GM19240 (cell line): ENCODE data around the gene MUC4.
"Not testable (repeated sequence)": the region's sequence is repeated elsewhere in the genome, so short reads cannot be mapped to it uniquely, and the experiment has no call there.

Source experiments
- DNase-seq: peaks from one replicate; pipeline ENCODE4 v3.0.0; 2011; ENCODE audit warnings: low spot score; ENCODE audit not compliant: insufficient read length

MUC4 gene

GRCh38 chr3:195717416-195717815, 94.3 kb downstream of the MUC4 start:
- no peak for DNase-seq

- DNase-seq: no peak
Measured at GRCh38 chr3:195715583-195716266, 96.0 kb downstream of the MUC4 start.

DNA sequence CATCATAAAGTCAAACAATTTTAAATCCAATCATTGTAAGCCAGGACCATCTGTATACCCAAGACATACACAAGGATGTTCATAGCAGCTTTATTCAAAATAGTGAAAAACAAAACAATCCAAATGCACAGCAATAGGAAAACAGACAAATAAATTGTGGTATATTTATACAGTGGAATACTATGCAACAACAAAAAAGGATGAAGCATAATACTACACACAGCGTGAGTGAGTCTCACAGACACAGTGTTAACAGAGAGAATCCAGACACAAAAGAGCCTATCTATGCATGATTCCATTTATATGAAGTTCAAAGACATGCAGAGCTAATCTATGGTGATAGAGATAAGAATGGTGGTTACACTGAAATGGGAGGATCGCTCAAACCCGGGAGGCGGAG, 96.6 kb downstream of the MUC4 start:
- DNase-seq: no peak

DNA sequence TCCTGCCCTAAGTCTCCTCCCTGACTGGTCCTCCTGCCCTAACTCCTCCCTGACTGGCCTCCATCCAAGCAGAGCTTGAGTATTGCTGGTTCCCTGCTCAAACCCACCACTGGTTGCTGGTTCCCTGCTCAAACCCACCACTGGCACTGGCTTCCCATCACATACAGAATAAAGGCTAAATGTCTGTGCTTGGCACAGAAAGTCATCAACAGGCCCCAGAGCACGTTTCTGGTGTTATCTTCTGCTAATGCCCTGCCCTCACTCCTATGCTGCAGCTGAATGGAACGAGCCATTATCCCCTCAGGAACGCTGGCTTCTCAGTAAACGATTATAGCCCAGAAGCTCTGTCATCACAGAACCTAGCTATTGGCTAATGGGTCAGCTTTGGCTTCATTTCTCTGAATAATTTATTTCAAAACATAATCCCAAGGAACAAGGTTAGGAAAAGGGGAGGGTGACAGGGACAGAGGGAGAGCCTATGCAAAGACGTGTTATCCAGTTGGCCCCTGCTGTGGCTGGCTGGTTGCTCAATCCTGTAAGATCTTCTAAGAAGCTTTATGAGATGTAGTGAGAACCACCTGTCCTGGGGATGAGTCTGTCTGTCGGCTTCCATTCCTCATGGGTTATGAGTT, 97.2 kb downstream of the MUC4 start:
- DNase-seq: no peak

DNA sequence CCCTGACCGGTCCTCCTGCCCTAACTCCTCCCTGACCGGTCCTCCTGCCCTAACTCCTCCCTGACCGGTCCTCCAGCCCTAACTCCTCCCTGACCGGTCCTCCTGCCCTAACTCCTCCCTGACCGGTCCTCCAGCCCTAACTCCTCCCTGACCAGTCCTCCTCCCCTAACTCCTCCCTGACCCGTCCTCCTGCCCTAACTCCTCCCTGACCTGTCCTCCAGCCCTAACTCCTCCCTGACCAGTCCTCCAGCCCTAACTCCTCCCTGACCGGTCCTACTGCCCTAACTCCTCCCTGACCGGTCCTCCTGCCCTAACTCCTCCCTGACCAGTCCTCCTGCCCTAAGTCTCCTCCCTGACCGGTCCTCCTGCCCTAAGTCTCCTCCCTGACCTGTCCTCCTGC, 98.6 kb downstream of the MUC4 start:
- not testable (repeated sequence) for DNase-seq

GRCh38 chr3:195712535-195712910, 99.2 kb downstream of the MUC4 start:
- DNase-seq: not testable (repeated sequence)

DNA sequence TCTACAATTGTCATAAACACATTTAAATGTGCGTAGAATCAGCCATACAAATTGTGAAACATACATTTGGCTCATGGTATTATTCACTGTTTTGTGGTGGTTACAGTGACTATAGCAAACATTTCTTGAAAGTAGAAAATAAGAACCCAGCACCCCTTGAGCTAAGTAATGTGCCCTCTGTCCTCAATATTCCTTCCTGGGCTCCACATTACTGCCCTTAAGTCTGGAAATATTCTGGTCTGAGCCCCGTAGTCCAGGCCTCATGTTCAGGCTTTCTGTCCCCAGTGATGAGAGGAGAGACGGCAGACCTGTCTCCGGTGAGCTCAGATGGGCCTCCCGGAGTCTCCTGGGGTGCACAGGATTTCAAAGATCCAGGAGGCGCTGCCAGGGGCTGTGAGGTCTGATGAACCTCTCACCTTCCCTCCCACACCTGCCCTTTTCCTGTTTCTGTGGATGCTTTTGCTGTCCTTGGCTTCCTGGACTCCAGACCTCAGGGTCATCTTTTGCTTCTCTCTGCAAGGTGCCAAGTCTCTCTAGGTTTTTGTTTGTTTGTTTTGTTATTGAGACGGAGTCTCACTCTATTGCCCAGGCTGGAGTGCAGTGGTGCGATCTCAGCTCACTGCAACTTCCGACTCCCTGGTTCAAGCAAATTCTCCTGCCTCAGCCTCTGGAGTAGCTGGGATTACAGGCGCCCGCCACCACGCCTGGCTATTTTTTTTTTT, 99.8 kb downstream of the MUC4 start:
- no peak for DNase-seq

DNA sequence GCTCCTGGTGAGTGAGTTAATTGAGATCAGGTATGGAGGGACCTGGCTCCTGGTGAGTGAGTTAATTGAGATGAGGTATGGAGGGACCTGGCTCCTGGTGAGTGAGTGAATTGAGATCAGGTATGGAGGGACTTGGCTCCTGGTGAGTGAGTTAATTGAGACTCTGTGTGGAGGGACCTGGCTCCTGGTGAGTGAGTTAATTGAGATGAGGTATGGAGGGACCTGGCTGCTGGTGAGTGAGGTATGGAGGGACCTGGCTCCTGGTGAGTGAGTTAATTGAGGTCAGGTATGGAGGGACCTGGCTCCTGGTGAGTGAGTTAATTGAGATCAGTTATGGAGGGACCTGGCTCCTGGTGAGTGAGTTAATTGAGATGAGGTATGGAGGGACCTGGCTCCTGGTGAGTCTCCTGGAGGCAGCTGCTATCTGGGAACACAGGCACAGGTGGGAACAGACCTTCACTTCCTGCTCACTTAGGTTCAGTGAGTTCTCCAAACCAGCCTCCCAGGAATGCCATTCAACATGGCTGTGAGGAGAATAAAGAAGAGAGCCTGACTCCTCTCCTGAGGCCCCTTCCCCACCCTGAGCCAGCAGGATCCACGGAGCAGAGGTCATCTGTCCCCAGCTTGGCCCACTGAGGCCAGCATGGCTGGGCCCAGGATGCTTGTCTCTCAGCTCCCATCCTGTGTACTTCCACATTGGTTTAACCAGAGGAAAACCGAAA, 100.5 kb downstream of the MUC4 start:
- not testable (repeated sequence) for DNase-seq

DNA sequence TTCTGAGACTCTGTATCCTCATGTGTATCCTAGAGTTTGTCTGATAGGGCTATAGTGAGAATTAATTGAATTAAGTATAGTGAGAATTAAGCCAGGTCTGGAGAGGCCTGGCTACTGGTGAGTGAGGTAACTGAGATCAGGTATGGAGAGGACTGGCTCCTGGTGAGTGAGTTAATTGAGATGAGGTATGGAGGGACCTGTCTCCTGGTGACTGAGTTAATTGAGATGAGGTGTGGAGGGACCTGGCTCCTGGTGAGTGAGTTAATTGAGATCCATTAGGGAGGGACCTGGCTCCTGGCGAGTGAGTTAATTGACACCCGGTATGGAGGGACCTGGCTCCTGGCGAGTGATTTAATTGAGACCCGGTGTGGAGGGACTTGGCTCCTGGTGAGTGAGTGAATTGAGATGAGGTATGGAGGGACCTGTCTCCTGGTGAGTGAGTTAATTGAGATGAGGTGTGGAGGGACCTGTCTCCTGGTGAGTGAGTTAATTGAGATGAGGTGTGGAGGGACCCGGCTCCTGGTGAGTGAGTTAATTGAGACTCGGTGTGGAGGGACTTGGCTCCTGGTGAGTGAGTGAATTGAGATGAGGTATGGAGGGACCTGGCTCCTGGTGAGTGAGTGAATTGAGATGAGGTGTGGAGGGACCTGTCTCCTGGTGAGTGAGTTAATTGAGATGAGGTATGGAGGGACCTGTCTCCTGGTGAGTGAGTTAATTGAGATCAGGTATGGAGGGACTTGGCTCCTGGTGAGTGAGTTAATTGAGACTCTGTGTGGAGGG, 101.4 kb downstream of the MUC4 start:
- not testable (repeated sequence) for DNase-seq

GRCh38 chr3:195709676-195710085, 102.0 kb downstream of the MUC4 start:
- DNase-seq: no peak

GRCh38 chr3:195708626-195709481, 102.9 kb downstream of the MUC4 start:
- no peak for DNase-seq

DNA sequence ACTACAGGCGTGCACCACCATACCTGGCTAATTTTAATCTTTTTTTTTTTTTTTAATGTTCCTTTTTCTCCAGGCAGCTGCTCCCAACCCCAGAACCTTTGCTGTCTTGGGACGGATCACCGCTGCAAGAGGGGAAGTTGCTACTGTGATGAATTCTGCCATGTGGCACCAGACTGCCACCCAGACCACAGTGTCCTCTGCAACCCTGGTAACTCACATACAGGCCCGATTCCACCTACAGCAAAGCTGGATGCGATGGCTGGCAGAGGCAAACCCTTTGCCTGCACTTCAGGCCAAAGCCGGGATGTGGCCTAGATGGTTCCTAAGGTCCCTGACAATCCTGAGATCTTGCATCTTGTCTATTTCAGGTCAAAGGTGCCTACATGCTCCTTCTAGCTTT, 103.7 kb downstream of the MUC4 start:
- no peak for DNase-seq

GRCh38 chr3:195705081-195705991, 106.4 kb downstream of the MUC4 start:
- no peak for DNase-seq

DNA sequence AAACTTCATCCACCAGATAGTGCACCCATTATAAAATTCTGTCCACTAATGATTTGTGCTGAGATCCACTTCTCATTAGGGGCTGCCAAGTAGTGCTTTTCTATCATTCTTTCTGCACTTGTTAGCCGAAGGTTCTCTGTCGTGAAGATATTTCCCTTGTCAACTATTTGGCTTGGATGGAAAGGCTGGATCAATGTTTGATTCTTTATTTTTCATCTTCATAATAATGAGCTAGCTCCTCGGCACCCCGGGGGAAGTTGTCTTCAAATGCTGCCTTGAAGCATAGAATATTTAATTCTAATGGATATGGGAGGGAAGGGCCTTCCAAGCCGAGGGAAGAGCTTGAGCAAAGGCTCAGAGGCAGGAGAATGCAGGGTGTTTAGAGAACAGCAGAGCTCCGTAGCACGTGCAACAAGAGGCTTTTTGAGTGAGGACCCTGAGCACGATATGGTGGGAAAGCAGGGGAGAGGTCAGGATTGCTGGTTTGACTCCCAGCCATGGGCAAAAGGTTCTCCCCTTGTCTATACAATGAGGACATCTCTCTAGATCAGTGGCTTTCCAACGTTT, 107.2 kb downstream of the MUC4 start:
- no peak for DNase-seq

DNA sequence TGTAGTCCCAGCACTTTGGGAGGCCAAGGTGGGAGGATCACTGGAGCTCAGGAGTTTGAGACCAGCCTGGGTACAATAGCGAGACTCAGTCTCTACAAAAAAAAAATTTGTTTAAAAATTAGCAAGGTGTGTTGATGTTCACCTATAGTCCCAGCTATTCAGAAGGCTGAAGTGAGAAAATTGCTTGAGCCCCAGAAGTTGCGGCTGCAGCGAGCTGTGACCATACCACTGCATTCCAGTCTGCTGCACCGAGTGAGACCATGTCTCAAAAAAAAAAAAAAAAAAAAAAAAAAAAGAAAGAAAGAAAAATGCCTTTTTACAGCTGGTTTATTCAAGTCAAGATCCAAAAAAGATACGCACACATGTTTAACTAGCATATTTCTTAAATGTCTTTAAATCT, 108.0 kb downstream of the MUC4 start:
- DNase-seq: no peak

GRCh38 chr3:195701042-195701915, 110.5 kb downstream of the MUC4 start:
- DNase-seq: no peak

DNA sequence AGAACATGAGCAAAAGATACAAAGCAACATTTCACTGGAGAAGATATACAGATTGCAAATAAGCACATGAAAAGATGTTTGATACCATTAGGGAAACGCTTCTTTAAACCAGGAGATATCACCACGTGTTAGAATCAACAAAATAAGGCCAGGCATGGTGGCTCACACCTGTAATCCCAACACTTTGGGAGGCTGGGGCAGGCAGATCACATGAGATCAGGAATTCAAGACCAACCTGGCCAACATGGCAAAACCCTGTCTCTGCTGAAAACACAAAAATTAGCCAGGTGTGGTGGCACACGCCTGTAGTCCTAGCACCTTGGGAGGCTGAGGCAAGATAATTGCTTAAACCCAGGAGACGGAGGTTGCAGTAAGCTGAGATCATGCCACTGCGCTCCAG, 111.4 kb downstream of the MUC4 start:
- no peak for DNase-seq

- no peak for DNase-seq
Measured at GRCh38 chr3:195699860-195700259, 111.9 kb downstream of the MUC4 start.
